ENCODE data around the gene RPUSD1.
"Not testable (repeated sequence)": the region's sequence is repeated elsewhere in the genome, so short reads cannot be mapped to it uniquely, and the experiment has no call there.

The RPUSD1 gene, protein sequence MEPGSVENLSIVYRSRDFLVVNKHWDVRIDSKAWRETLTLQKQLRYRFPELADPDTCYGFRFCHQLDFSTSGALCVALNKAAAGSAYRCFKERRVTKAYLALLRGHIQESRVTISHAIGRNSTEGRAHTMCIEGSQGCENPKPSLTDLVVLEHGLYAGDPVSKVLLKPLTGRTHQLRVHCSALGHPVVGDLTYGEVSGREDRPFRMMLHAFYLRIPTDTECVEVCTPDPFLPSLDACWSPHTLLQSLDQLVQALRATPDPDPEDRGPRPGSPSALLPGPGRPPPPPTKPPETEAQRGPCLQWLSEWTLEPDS

DNA sequence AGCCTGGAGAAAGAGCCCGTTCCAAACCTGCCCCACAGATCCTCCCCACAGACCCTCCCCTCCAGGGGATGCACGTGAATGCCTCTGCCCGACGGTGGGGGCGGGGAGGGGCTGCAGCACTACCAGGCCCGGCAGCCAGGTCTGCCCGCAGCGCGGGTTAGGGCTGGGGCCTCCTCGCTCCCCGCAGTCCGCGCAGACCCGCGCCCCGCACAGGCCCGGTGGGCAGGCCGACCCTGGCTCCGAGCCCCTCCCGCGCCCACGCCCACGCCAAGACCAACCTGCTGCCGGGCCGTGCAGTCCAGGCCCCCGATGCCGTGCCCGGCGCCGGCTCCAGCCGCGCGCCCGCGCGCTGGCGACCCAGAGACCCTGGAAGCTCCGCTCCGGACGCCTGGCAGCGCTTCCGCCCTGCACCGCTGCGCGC, at the start of gene RPUSD1:
Gene RPUSD1, minus strand, starts transcription at position 404 of the 421 bp plus-strand sequence. CDS start 644 bp downstream, outside the sequence.
- no peak for DNase-seq (ENCODE audit: low read depth in 2 of 2)

DNA sequence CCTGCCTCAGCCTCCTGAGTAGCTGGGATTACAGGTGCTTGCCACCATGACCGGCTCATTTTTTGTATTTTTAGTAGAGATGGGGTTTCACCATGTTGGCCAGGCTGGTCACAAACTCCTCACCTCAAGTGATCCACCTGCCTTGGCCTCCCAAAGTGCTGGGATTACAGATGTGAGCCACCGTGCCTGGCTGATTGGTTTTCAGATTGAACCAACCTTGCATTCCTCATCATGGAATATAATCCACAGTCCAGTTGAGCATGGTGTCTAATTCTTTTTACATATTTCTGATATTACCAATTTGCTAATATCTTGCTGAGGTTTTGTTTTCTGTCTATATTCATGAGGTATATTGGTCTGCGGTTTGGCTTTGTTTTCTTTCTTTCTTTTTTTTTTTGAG, 48.6 kb upstream of the RPUSD1 start:
- DNase-seq (ENCODE audit: low read depth in 2 of 2), result not testable (repeated sequence)

DNA sequence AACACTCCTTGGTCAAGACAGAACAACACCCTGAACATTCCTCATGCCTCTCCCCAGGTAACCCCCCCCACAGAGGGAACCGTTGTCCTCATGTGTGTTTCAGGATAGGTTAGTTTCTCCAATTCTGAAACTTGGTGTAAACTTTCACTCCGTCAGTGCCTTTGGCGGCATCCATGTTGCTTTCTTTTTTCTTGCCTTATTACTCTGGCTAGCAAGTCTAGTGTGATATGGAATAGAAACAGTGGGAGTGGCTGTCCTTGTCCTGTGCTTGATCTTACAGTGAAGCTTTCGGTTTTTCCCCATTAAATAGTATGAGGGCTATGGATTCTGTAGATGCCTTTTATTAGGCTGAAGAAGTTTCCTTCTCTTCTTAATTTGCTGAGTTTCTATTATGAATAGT, 48.0 kb upstream of the RPUSD1 start:
- no peak for DNase-seq (ENCODE audit: low read depth in 2 of 2)

DNA sequence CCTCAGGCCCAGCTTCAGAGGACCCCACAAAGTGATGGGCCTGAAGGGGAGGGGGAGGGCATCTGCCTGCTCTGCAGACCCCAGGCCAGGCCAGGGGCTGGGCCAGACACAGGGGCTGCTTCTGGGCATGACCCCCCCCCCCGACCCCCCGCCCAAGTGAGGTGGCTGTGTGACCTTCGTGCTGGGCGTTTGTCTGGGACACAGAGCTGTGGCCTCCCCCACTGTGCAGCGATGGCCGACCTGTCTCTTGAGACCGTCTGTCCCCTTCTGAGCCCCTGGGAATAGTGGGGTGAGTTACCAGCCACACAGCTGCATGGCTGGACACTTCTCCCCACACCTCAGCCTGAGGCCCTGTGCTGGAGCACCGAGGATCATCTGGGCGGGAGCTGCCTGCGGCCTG, 47.2 kb upstream of the RPUSD1 start:
- no peak for DNase-seq (ENCODE audit: low read depth in 2 of 2)

DNA sequence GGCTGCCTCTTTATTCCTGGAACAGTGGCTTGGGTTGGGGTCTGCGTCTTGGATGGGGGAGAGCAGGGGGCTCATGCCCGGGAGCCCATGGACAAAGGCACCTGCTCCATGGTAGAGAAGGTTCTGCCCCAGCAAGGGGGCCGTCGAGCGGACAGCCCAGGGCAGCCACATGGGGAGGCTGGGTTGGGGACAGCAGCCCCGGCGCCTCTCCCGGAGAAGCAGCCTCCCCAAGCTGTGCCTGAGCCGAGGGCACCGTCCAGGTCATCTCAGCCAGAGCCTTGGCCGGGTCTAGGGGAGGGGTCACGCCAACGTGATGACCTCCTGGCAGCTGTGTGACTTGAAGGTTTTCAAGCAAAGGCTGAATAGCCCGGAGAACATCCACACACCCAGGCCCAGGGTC, 45.2 kb upstream of the RPUSD1 start:
- no peak for DNase-seq (ENCODE audit: low read depth in 2 of 2)

DNA sequence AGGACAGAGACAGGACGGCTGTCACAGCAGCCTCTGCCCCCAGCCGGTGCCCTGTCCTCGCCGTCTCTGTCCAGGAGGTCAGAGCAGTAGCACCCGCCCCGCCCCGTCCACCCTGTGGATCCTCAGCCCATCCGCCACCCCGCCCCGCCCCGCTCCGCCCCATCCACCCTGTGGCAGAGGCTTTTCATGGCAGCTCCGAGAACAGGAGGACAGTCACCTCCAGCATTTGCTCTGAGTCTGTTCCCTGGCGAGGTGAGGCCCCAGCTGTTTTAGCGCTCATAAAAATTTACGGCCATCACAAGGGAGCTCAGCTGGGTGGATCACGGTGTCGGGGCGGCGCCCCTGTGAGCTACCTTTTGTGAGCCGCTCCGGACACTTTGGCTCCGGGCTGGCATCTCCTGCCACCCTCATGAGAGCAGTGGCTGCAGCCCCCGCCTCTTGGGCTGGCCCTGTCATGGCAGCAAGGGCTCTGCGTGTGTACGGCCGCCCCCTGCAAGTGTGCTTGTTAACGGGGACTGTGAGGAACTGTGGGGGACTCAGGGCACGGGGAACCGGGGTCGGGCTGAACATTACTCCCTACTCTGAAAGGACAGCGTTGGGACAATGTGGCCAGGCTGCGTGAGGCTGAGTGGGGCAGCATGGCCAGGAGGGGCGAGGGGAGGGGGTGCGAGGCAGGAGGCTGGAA, 44.6 kb upstream of the RPUSD1 start:
- no peak for DNase-seq (ENCODE audit: low read depth in 2 of 2)

DNA sequence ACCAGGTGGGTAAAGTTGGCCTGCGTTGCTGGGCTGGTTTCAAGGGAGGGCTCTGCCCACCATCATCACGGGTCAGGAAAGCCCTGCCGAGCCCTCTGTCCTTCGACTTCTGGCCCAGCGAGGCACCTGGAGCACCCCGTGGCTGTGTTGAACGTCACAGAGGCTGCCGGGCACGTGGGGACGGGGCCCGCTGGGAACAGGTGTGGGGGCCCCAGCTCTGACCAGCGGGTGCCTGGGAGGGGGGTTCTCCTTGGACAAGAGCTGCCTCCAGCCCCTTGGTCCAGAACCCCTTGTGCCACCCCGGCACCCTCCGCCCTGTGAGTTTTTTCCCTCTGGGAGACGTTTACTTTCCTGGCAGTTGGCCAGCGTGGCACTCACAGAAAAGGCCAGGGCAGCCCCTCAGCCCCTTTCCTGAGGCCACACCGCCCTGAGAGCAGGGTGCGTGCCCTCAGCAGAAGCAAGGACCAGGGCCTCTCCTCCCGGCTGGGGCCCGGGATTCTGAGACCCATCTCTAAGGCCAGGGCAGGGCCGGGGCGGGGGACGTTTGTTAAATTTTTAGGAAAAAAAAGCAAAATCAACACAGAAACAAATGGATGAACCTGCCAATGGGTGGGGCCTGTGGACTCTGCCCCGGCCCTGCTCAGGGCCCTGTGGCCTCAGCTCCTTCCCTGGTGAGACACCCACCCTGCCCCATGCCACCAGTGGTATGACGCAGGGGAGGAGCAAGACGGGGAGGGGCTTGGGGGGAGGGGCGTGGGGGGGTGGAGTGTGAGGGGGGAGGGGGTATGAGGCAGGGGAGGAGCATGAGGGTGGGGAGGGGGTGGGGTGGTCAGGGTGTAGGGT, 43.6 kb upstream of the RPUSD1 start:
- DNase-seq (ENCODE audit: low read depth in 2 of 2), result no peak

DNA sequence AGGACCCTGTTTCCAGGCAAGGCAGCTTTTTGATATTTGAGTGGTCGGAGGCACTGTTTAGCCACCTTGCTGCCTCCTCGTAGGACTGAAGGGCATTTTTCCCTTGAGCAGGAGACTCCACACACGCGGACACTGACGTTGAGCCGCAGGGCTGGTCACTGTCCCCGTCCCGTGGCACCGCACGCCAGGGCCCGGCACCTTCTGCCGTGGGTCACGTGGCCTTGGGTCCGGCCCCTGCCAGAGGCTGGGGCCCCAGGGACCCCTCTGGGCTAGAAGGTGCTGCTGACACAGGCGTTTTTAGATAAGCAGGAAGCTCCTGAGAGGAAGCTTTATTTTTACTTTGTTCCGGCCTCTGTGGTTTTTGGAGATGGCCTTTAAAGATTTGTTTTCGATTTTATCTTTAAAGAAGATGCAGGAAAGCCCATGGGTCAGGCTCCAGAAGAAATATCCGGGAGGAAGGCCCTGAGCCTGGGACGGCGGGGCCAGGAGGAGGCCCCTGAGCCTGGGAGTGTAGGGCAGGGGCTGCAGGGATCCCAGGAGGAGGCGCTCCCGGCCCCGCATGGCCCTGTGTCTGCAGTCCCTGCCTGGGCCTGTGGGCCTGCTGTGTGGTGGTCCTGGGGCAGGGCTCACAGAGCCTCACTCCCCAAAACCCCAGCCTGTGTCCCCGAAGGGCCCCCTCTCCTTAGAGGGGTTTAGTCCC, 42.8 kb upstream of the RPUSD1 start:
- DNase-seq (ENCODE audit: low read depth in 2 of 2), result no peak

DNA sequence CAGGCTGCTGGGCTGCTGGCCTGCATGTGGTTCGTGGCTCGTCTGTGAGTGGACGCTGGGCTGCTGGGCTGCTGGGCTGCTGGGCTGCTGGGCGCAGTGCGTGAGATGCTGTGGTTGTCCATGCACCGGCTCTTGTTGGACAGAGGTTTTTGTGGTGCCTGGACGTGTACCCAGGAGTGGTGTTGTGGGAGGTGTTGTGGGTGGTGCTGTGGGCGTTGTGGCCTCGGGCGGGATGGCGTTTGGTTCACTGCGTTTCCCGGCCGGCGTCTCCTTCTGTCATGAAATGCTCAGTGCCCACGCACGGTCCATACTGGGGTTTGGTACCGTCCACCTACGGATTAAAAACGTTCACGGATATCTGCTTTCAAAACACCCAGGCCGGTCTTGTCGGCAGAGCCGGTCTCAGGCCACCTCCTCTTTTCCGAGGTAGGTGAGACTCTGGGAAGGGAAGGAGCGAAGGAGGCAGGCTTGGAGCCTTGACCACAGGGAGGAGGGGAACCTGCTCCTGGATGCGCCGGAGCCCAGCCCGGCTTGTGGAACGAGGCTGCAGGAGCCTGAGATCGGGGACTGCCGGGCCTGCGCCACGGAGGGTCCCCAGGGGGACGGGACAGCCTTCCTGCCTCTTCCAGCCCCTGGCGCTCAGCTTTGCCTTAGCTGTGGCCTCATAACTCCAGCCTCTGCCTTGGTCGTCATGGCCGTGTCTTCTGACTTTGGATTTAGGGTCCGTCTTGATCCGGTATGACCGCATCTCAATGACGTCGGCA, 42.1 kb upstream of the RPUSD1 start:
- no peak for DNase-seq (ENCODE audit: low read depth in 2 of 2)

DNA sequence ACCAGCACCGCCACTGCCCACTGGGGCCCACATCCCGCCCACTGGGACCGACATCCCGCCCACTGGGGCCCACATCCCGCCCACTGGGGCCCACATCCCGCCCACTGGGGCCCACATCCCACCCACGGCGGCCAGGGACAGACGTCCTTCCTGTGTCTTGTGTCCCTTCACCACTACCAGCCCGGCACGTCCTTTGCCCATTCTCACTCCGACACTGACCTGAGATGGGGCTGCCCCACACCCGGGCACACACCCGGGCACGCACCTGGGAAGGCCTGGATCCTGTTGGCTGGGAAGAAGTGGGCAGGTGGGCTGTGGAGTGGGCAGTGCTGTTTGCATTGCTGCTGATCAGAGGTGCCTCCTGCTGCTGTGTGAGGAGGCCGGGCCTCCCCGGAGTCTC, 40.7 kb upstream of the RPUSD1 start:
- DNase-seq (ENCODE audit: low read depth in 2 of 2), result no peak

DNA sequence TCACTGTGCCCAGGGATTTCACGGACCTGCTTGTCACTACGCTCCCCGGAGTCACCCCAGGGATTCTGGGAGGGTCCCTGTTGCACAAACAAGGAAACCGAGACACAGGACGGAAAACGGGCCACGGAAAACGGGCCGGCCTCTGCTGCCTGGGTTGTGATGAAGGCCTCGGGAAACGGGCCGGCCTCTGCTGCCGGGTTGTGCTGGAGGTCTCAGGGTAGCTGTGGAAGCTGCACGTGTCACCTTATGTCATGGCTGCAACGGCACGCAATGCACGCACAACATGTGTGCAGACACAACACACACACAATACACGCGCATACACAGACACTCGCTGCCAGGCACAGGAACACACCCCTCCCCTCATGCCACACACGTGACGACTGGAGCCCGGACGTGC, 39.3 kb upstream of the RPUSD1 start:
- no peak for DNase-seq (ENCODE audit: low read depth in 2 of 2)

DNA sequence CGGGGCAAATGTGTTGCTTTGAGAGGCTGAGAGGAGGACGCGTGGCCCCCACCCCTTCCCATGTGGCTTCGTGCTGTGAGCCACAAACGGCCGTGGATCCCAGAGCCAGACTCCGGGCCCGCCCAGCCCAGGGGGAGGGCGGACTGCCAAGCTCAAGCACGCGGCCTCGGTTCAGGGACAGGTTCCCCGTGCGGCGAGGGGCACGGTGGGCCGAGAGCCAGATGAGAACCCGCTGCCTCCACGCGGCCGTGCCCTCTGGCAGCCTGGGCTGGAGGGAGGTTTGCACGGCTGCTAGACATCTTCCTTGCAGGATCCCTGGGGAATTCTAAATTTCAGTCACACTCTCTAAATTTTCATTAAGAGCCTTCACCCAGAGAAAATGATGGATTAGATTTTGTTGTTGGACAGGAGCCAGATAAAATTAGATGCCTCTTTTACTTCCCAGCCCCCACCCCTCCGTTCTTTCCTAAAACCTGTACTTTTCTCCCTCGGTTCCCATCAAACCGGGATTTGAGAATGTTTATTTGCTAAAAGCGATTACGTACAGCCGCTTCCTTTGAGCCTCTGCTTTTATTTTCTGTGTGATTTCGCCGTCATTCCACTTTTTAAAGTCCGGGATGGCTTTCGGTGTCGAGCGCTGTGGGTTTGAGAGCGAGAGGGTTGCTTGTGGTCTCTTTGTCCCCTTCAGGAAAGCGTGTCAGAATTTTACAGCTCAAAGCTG, 37.3 kb upstream of the RPUSD1 start:
- no peak for DNase-seq (ENCODE audit: low read depth in 2 of 2)

DNA sequence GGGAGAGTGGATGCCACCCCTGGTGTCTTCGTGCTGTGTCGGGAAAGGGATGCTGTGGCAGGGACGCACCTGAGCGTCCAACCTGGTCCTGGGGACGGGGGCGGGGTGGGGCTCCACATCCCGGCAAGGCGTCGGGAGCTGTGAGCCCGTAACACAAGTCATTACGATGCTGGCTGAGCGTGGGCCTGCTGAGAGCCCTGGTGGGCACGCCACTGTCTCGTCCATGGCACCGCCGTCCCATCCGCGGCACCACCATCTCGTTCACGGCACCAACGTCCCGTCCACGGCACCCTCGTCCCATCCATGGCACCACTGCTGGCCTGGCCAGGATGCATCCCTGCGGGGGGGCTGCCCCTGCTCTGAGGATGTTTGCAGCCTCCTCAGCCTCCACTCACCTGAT, 36.4 kb upstream of the RPUSD1 start:
- DNase-seq (ENCODE audit: low read depth in 2 of 2), result no peak

DNA sequence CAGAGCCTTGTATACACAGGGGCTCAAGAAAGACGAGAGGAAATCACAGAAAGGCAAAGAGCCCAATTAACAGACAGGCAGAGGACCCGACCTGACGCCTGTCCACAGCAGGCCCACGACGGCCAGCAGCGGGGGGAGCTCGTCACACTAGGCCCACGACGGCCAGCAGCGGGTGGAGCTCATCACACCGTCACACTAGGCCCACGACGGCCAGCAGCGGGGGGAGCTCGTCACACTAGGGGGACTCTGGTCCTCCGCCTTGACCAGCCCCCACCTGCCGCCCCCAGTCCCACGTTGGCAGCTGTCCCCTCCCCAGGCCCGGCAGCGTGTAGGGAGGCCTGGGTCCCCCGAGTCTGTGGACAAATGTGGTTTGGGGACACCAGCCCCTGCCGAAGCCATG, 36.0 kb upstream of the RPUSD1 start:
- no peak for DNase-seq (ENCODE audit: low read depth in 2 of 2)

DNA sequence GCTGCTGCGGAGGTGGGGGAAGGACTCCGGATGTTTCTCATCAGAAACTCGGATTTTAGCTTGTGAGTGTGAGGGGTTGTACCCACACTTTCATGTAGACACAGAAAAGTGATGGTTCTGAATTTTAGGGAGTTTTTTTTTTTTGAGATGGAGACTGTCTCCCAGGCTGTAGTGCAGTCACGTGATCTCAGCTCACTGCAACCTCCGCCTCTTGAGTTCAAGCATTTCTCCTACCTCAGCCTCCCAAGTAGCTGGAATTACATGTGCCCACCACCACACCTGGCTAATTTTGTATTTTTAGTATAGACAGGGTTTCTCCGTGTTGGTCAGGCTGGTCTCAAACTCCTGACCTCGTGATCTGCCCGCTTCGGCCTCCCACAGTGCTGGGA, 34.7 kb upstream of the RPUSD1 start:
- DNase-seq (ENCODE audit: low read depth in 2 of 2), result no peak

DNA sequence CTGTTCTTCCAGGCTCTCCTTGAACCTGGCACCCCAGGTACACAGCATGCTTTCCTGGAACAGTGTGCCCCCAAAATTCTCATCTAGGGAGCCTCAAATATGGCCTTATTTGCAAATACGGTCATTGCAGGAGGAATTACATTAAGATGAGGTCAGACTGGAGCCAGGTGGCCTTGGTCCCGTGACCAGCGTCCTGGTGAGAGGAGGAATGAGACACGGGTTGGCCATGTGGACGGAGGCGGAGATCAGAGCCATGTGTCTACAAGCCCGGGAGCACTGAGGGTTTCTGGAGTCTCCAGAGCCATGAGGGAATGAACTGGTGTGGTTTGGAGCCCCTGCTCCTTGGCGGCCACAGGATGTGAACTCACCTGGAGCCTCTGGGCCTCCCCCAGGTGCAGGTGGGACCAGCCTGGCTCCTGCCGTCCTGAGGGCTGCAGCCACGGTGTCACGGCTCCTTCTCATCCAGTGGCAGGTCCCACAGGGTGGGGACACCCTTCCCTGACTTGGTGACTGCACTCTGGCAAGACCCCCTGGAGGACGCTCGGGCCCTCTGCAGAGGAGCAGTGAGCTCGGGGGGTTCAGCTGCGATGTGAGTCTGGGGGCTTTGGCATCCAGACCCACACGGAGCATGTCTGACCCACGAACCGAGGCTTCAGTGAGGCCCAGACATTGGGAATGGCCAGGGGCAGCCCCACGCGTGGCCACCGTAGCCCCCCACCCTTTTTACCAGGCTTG, 34.2 kb upstream of the RPUSD1 start:
- DNase-seq (ENCODE audit: low read depth in 2 of 2), result no peak

DNA sequence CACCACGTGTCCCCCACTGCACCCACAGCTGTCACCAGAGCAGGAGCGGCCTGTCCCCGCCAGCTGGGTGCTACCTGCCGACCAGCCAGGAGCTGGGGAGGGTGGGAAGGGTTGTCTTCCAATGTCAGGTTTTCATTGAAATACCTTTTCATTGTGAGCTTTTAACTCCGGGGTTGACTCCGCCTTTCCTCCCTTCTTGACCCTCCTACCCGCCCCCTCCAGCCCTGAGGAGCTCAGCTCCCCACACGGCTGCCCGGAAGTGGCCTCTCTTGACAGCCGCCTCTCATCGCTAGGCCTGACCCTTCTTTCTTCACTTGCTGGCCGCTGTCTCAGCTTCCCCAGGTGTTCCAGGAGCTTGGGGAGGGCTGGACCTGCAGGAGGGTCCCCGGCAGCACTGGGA, 33.6 kb upstream of the RPUSD1 start:
- no peak for DNase-seq (ENCODE audit: low read depth in 2 of 2)

DNA sequence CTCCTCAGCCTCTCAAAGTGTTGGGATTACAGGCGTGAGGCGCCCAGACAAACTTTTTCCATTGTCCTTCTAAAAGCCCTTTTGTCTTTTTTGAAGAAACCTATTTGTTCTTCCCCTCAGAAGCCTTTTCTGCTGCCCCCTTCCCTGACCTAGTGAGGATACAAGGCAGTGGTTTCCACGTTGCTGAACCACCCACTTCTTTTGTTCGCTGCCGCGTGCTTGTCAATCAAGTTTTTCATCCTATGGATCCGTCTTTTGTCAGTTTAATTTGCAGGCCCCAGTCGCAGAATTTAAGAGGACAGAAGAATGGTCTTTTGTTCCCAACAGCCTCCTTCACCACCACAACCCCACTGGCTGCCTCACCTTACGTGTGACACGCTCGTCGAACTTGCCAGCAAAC, 32.6 kb upstream of the RPUSD1 start:
- DNase-seq (ENCODE audit: low read depth in 2 of 2), result no peak

DNA sequence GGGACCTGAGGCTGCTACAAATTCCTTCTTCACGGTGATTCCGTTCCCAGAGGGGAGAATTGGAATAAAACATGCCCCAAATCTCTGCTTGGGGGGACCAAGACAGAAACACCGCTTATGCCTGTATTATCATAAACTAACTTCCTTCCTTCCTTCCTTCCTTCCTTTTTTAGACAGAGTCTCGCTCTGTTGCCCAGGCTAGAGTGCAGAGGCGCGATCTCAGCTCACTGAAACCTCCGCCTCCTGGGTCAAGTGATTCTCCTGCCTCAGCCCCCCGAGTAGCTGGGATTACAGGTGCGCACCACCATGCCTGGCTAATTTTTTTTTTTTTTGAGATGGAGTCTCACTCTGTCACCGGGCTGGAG, 31.8 kb upstream of the RPUSD1 start:
- not testable (repeated sequence) for DNase-seq (ENCODE audit: low read depth in 2 of 2)

Measured in stimulated activated CD8-positive, alpha-beta memory T cell treated with anti-CD3 and anti-CD28 coated beads, Interleukin-7, amount 100 ng/mL, for 1 hour (primary cell).